ENCODE data around the gene HNRNPAB. TPM values are rescaled to one million over a fixed set of nuclear protein-coding genes. Genes with fewer than 3 reads are reported as not detected.

HNRNPAB gene
- total RNA-seq, 4 donors from 2014 or later: 77.2 to 204 (median 88.6) TPM

DNA sequence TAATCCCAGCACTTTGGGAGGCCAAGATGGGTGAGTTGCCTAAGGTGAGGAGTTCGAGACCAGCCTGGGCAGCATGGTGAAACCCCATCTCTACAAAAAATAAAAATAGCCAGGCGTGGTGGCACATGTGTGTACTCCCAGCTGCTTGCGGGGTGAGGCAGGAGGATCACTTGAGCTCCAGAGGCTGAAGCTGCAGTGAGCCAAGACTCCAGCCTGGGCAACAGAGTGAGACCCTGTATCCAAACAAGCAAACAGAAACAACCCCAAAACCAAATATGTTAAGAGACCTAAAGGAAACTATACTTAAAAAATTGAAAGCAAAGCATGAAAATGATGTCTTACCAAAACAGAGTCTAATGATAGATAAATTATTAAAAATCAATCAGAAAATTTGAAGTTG is 12.4 kb downstream of the HNRNPAB start:
- no peak for ATAC-seq (ENCODE audit: low FRiP score)
- no peak for DNase-seq (ENCODE audit: low spot score)
- TF ChIP-seq CTCF (IDR thresholded peaks at IDR 0.05): no peak

- no peak for DNase-seq (ENCODE audit: low spot score)
- ATAC-seq (ENCODE audit: low FRiP score): no peak
- TF ChIP-seq CTCF (IDR thresholded peaks at IDR 0.05): no peak
These were observed 14.0 kb downstream of the HNRNPAB start for GRCh38 chr5:178218237-178218776.

- no peak for TF ChIP-seq CTCF (IDR thresholded peaks at IDR 0.05)
- ATAC-seq (ENCODE audit: low FRiP score) (no peak), DNase-seq (ENCODE audit: low spot score) (no peak)
These were observed 14.5 kb downstream of the HNRNPAB start for GRCh38 chr5:178218827-178219226.

- TF ChIP-seq CTCF (IDR thresholded peaks at IDR 0.05): no peak
- no peak for ATAC-seq (ENCODE audit: low FRiP score)
- no peak for DNase-seq (ENCODE audit: low spot score)
These were observed 16.9 kb downstream of the HNRNPAB start for GRCh38 chr5:178221282-178221681.

GRCh38 chr5:178221853-178222252 is 17.5 kb downstream of the HNRNPAB start:
- DNase-seq (ENCODE audit: low spot score) (no peak), ATAC-seq (ENCODE audit: low FRiP score) (no peak)
- no peak for TF ChIP-seq CTCF (IDR thresholded peaks at IDR 0.05)

- no peak for DNase-seq (ENCODE audit: low spot score)
- no peak for TF ChIP-seq CTCF (IDR thresholded peaks at IDR 0.05)
- no peak for ATAC-seq (ENCODE audit: low FRiP score)
These were observed 18.0 kb downstream of the HNRNPAB start for GRCh38 chr5:178222292-178222691.

DNA sequence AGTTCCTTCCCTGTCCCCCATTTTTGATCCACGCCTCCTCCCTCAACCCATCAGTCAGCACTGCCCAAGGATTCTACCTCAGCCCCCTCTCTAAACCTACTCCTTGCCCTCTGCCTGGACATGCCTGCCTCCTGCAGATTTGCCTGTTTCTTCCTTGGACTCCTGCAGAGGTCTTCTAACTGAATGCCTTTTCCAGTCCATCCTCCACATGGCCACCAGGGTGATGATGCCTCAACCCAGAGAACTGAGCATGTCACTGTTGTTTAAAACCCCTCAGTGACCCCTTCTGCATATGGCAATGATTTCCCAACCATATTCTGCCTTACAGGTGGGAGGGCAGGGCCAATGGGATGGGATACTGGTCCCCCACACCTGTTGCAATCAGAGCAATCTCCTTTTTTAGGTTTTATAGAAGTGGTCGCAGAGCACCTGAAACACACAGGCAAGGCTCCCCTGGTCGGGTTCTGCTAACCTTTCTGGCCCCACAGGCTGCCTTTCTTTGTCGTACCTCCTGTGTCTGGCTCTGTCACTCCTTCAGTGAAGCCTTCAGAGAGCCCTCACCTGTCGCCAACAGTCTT is 19.0 kb downstream of the HNRNPAB start:
- TF ChIP-seq CTCF (IDR thresholded peaks at IDR 0.05): no peak
- ATAC-seq (ENCODE audit: low FRiP score) (no peak), DNase-seq (ENCODE audit: low spot score) (no peak)

Measured in omental fat pad (tissue), 4 donors.